Psoas muscle (tissue), 8 donors: ENCODE measurements around the gene CACNA1D. TPM values are rescaled to one million over a fixed set of nuclear protein-coding genes. Genes with fewer than 3 reads are reported as not detected.

ENCODE experiments used
- ATAC-seq, 4 donors: fragments of 200-7000 bp; cut with Tn5 transposase; one replicate each; pipeline ENCODE4 v1.9.1; 2020; ENCODE audit warnings: moderate library complexity in 3 of 4, mild to moderate bottlenecking in 2 of 4
- DNase-seq, 2 donors: peaks; one replicate each; pipeline ENCODE4 v3.0.0-alpha.2; 2020
- H3K27ac ChIP-seq: fragments of 200-600 bp; one replicate; pipeline ENCODE4 v1.8.0; 2022
- H3K27me3 ChIP-seq, 3 donors: fragments of 200-600 bp in 1 of 3; one replicate each; pipeline versions ENCODE4 v1.6.1 to v1.8.0; 2013 to 2022; ENCODE audit warnings: low read length in 2 of 3, mild to moderate bottlenecking in 2 of 3, moderate library complexity in 1 of 3; ENCODE audit not compliant: insufficient read depth in 3 of 3
- H3K36me3 ChIP-seq, 2 donors: fragments of 200-600 bp in 1 of 2; one replicate each; pipeline versions ENCODE4 v1.6.1 to v1.8.0; 2013 to 2022; ENCODE audit warnings: low read depth in 1 of 2, mild to moderate bottlenecking in 1 of 2, moderate library complexity in 1 of 2; ENCODE audit not compliant: insufficient read depth in 1 of 2
- H3K4me1 ChIP-seq: fragments of 200-600 bp; one replicate; pipeline ENCODE4 v1.8.0; 2022
- H3K4me3 ChIP-seq: fragments of 200-600 bp; one replicate; pipeline ENCODE4 v1.8.0; 2022; ENCODE audit warnings: mild to moderate bottlenecking
- H3K9me3 ChIP-seq: fragments of 200-600 bp; one replicate; pipeline ENCODE4 v1.8.0; 2022
- WGBS, 3 donors: extraction: QIAGEN DNeasy Blood & Tissue Kit; methylation state at CpG; one replicate each; pipeline versions ENCODE4 v1.1.6 to v1.1.7; 2013; 5-methylcytosine and 5-hydroxymethylcytosine counted together
- intact Hi-C, 2 donors: fragments of 100-400 bp; cut with DNase I; formaldehyde crosslinking; loops; one replicate each; pipeline versions ENCODE4 v1.11.0 to v1.14.2; 2022
- polyA plus RNA-seq, 3 donors: library from polyadenylated mRNA; stranded (reverse); fragments of 200-250 nt; gene quantifications; one replicate each; pipeline ENCODE4 v1.2.3, GENCODE V29; 2013
- total RNA-seq, 4 donors: library from RNA; stranded (reverse); fragmentation: NEBNext Ultra II Directional in 2 of 4; extraction: Animal tissue kit (Norgen Biotek cat#: 25700) in 2 of 4; gene quantifications; one replicate each; pipeline versions ENCODE4 v1.2.1 to v1.2.4, GENCODE V29; 2021 to 2023
- TF ChIP-seq, protein P1 (sequence below): fragments of 200-600 bp; IDR thresholded peaks from one replicate; pipeline ENCODE4 v1.8.0; 2022; ENCODE audit warnings: antibody characterized with exemption
- donor health status: healthy with polysubstance abuse.
- donor health status: DM: no; HTN: no; CAD: no; lungs with moderate emphysema.
- donor health status: Bipolar disorder and iron deficiency.
- donor health status: healthy.
- donor health status: DM: yes; HTN: yes; CAD: no.
- donor health status: DM: no; HTN: no; CAD: no.
- donor health status: DM: no; HTN: no; CAD: no.
- donor health status: DM: yes; HTN: yes; CAD: no.

Gene CACNA1D
- total and polyA plus RNA-seq, 7 donors: 0.05 to 0.82 (median 0.28) TPM; not detected in 2

GRCh38 chr3:53673722-53674350, 179.4 kb downstream of the CACNA1D start:
- H3K27ac ChIP-seq: no peak overlapping the region
- WGBS, 3 donors: 61 to 67% (median 63%) methylated on average over 10 of the region's 10 CpGs
- intact Hi-C loops: loop anchor here in 1 of 2 donors (1.0 kb wide), 1 partner anchor 36 kb away; no protein-coding TSS in a partner anchor

GRCh38 chr3:53674582-53674981, 180.2 kb downstream of the CACNA1D start:
- Histone ChIP-seq H3K9me3 (no peaks in the 10 kb centered on the region), H3K4me1 (no peaks in the 10 kb centered on the region), H3K36me3 (no peaks in the 10 kb centered on the region), H3K27me3 (no peaks in the 10 kb centered on the region), H3K4me3 (no peak overlapping the region), H3K27ac (no peak overlapping the region)
- intact Hi-C loops: loop anchor here in 1 of 2 donors (1.0 kb wide), 1 partner anchor 36 kb away; no protein-coding TSS in a partner anchor
- 87 to 89% (median 89%) methylated on average over 8 of the region's 8 CpGs for WGBS, 3 donors
- TF ChIP-seq, protein P1, sequence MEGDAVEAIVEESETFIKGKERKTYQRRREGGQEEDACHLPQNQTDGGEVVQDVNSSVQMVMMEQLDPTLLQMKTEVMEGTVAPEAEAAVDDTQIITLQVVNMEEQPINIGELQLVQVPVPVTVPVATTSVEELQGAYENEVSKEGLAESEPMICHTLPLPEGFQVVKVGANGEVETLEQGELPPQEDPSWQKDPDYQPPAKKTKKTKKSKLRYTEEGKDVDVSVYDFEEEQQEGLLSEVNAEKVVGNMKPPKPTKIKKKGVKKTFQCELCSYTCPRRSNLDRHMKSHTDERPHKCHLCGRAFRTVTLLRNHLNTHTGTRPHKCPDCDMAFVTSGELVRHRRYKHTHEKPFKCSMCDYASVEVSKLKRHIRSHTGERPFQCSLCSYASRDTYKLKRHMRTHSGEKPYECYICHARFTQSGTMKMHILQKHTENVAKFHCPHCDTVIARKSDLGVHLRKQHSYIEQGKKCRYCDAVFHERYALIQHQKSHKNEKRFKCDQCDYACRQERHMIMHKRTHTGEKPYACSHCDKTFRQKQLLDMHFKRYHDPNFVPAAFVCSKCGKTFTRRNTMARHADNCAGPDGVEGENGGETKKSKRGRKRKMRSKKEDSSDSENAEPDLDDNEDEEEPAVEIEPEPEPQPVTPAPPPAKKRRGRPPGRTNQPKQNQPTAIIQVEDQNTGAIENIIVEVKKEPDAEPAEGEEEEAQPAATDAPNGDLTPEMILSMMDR: no peak
- DNase-seq (no peak), ATAC-seq (no peak)

More at GRCh38 chr3:53673722-53674350, 179.4 kb downstream of the CACNA1D start:
- Histone ChIP-seq H3K4me3 (no peak overlapping the region), H3K9me3 (no peaks in the 10 kb centered on the region), H3K36me3 (no peaks in the 10 kb centered on the region), H3K4me1 (no peaks in the 10 kb centered on the region), H3K27me3 (no peaks in the 10 kb centered on the region)
- DNase-seq: no peak
- ATAC-seq: no peak
- TF ChIP-seq, protein P1: no peak

GRCh38 chr3:53675022-53675697, 180.7 kb downstream of the CACNA1D start:
- ATAC-seq: no peak
- Histone ChIP-seq H3K4me1 (no peaks in the 10 kb centered on the region), H3K27me3 (no peaks in the 10 kb centered on the region), H3K36me3 (no peaks in the 10 kb centered on the region), H3K27ac (no peak overlapping the region), H3K4me3 (no peak overlapping the region), H3K9me3 (no peaks in the 10 kb centered on the region)
- DNase-seq: no peak
- 87 to 89% (median 87%) methylated on average over 15 of the region's 15 CpGs for WGBS, 3 donors
- TF ChIP-seq, protein P1: no peak
- intact Hi-C loops: no loop called here

- DNase-seq: no peak
- TF ChIP-seq, protein P1: no peak
- no peaks in the 10 kb centered on the region for H3K4me1 ChIP-seq
- H3K36me3 ChIP-seq: no peaks in the 10 kb centered on the region
- H3K9me3 ChIP-seq: no peaks in the 10 kb centered on the region
- no peak overlapping the region for H3K4me3 ChIP-seq
- no peak for ATAC-seq
- H3K27me3 ChIP-seq: no peaks in the 10 kb centered on the region
- intact Hi-C loops: no loop called here
- H3K27ac ChIP-seq: no peak overlapping the region
- 75% methylated on average over 11 of the region's 11 CpGs for WGBS, 3 donors
Observed at GRCh38 chr3:53675942-53676341, 181.5 kb downstream of the CACNA1D start.
